Stimulated activated CD8-positive, alpha-beta memory T cell treated with anti-CD3 and anti-CD28 coated beads, Interleukin-4, amount 100 ng/mL, for 1 hour (primary cell): ENCODE measurements around the gene ACTBL2.
"Not testable (repeated sequence)": the region's sequence is repeated elsewhere in the genome, so short reads cannot be mapped to it uniquely, and the experiment has no call there.

Experiments
- DNase-seq, 2 donors: peaks; one replicate each; pipeline ENCODE4 v3.0.0-alpha.2; 2020; ENCODE audit warnings: low read depth in 2 of 2, low spot score in 1 of 2

The ACTBL2 gene

GRCh38 chr5:57482671-57483106 is at the start of gene ACTBL2:
Gene ACTBL2, minus strand, starts transcription at chr5:57482811. Its CDS starts 104 bp downstream, at chr5:57482707.
- DNase-seq: no peak

GRCh38 chr5:57531333-57531732 is 48.7 kb upstream of the ACTBL2 start:
- DNase-seq: no peak

GRCh38 chr5:57529864-57530263 is 47.3 kb upstream of the ACTBL2 start:
- no peak for DNase-seq

- DNase-seq: no peak
Measured at GRCh38 chr5:57527870-57528269, 45.3 kb upstream of the ACTBL2 start.

GRCh38 chr5:57524348-57525060 is 41.9 kb upstream of the ACTBL2 start:
- no peak for DNase-seq

- not testable (repeated sequence) for DNase-seq
Measured at GRCh38 chr5:57522477-57522876, 39.9 kb upstream of the ACTBL2 start.

- not testable (repeated sequence) for DNase-seq
Measured at GRCh38 chr5:57518415-57518814, 35.8 kb upstream of the ACTBL2 start.

GRCh38 chr5:57517250-57517649 is 34.6 kb upstream of the ACTBL2 start:
- no peak for DNase-seq

GRCh38 chr5:57513785-57514184 is 31.2 kb upstream of the ACTBL2 start:
- DNase-seq: no peak

- DNase-seq: no peak
Measured at GRCh38 chr5:57511321-57511720, 28.7 kb upstream of the ACTBL2 start.

- no peak for DNase-seq
Measured at GRCh38 chr5:57509501-57510260, 27.1 kb upstream of the ACTBL2 start.

- DNase-seq: no peak
Measured at GRCh38 chr5:57508211-57508610, 25.6 kb upstream of the ACTBL2 start.

GRCh38 chr5:57505272-57506200 is 22.9 kb upstream of the ACTBL2 start:
- DNase-seq: no peak

- no peak for DNase-seq
Measured at GRCh38 chr5:57504357-57504756, 21.7 kb upstream of the ACTBL2 start.

GRCh38 chr5:57503433-57503832 is 20.8 kb upstream of the ACTBL2 start:
- DNase-seq: no peak

- no peak for DNase-seq
Measured at GRCh38 chr5:57501414-57502201, 19.0 kb upstream of the ACTBL2 start.

- DNase-seq: no peak
Measured at GRCh38 chr5:57499262-57500050, 16.8 kb upstream of the ACTBL2 start.

- DNase-seq: no peak
Measured at GRCh38 chr5:57497733-57498132, 15.1 kb upstream of the ACTBL2 start.

- no peak for DNase-seq
Measured at GRCh38 chr5:57495285-57496086, 12.9 kb upstream of the ACTBL2 start.
